Lung microvascular endothelial cell (primary cell): Measurements from ENCODE around the gene SLC44A4. TPM values are rescaled to one million over a fixed set of nuclear protein-coding genes. Genes with fewer than 3 reads are reported as not detected.
"Not testable (repeated sequence)": the region's sequence is repeated elsewhere in the genome, so short reads cannot be mapped to it uniquely, and the experiment has no call there.

Experiments
- DNase-seq, 2 donors: peaks; one replicate each; pipeline versions ENCODE4 v3.0.0 to v3.0.0-alpha.2; 2010; ENCODE audit warnings: low read depth in 2 of 2
- total RNA-seq: library from RNA; depleted of rRNA; stranded (reverse); fragments of >200 nt; gene quantifications from 2 replicates; pipeline ENCODE4 v1.2.1, GENCODE V29; 2014

The SLC44A4 gene
- total RNA-seq, 1 donor from 2014 or later = not detected

DNA sequence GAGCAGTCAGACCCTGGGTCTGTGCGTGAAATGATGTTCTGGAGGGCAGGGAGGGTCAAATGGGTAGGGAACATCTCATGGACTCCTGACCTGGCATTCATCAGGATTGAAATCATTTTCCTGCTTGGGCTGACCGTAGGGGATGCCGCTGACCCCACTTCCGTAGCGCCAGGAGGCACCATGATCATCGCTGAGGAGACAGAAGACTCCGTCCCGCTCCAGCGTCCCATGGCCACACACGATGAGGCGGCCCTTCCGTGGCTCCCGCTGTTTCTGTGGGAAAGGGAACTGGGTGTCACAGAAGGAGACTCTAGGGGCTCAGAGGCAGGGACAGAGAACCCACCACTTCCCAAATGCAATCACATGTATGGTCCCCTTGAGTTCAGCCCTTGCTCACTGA is 18.4 kb downstream of the SLC44A4 start:
- DNase-seq = no peak

DNA sequence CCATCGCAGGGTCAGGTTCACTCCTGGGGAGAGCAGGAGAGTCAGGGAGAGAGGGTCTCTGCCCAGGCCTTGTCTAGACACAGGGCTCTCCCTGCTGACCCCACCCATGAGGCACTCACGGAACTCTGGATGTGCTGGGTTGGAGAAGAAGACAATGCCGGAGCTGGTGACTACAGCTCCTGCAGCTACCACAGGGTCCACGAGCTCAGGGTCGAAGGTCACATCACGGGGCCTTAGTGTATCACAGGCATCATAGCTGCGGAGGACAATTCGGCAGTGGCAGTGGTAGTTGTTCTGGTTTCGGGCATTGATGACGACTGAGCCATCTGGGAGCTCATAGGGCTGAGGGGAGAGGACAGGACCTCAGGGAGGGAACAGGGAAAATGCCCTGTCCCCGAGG is 18.9 kb downstream of the SLC44A4 start:
- no peak for DNase-seq

DNA sequence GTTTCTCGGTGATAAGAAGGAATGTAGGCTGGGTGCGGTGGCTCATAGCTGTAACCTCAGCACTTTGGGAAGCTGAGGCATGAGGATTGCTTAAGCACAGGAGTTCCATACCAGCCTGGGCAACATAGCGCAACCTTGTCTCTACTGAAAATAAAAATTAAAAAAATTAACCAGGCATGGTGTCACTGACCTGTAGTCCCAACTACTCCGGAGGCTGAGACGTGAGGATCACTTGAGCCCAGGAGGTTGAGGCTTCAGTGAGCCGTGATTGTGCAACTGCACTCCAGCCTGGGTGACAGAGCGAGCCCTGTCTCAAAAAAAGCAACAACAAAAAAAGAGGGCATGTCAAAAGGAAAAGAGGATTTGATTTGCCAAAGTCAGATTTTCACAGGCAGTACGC is 20.1 kb downstream of the SLC44A4 start:
- DNase-seq = no peak

DNA sequence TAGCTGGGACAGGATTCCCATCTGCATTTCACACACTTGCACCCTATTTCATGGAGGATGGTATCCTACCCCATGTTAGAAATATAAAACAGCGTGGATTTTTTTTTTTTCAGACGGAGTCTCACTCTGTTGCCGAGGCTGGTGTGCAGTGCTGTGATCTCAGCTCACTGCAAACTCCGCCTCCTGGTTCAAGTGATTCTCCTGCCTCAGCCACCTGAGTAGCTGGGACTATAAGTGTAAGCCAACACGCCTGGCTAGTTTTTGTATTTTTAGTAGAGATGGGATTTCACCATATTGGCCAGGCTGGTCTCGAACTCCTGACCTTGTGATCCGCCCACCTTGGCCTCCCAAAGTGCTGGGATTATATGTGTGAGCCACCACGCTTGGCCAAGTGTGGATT is 21.0 kb downstream of the SLC44A4 start:
- not testable (repeated sequence) for DNase-seq

DNA sequence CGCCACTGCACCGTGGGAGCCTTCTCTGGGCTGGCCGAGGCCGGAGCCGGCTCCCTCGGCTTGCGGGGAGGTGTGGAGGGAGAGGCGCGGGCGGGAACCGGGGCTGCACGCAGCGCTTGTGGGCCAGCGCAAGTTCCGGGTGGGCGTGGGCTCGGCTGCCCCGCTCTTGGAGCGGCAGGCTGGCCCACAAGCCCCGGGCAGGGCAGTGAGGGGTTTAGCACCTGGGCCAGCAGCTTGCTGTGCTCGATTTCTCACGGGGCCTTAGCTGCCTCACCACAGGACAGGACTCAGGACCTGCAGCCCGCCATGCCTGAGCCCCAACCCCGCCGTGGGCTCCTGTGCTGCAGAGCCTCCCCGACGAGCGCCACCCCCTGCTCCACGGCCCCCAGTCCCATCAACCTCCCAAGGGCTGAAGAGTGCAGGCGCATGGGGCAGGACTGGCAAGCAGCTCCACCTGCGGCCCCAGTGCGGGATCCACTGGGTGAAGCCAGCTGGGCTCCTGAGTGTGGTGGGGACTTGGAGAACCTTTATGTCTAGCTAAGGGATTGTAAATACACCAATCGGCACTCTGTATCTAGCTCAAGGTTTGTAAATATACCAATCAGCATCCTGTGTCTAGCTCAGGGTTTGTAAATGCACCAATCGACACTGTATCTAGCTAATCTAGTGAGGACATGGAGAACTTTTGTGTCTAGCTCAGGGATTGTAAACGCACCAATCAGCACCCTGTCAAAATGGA is 26.6 kb downstream of the SLC44A4 start:
- DNase-seq = not testable (repeated sequence)

DNA sequence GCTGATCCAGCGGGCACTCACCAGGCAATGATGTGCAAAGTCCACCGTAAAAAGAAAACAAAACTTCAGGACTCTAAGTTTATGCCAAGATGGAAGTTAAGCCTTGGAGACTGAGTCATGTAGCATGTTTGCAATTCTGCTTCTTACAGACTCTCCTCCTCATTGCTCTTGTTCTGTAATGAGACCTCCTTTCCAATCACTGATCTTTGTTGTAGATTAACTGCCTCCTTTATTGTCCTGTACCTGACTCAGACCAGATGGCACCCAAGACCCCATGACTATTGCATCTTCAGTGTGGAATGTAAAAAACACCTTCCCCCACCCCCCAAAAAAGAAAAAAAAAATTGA is 27.3 kb downstream of the SLC44A4 start:
- no peak for DNase-seq

DNA sequence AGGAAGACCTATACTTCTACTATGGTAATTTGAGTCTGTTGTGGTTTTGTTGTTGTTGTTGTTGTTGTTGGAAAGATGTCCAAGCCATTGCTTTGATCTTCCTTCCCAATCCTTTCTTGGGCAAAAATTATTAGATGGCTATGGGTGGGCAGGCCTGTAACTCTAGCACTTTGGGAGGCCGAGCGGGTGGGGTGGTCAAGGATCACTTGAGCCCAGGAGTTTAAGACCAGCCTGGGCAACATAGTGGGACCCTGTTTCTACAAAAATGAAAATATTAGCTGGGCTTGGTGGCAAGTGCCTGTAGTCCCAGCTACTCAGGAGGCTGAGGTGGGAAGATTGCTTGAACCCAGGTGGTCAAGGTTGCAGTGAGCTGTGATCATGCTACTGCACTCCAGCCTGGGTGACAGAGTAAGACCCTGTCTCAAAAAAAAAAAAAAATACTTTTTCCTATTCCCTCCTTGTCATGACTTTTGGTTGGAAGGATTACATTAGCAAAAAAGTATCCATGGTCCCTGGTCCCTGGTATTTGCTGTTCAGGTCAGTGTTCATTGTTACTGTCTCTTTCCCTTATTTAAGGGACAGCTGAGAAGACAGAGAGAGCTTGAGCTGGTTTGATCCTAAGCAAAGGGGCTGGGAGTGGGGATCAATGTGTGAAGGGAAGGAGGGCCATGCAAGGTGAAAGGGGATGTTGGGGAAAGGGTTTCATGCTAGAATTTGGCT is 27.9 kb downstream of the SLC44A4 start:
- DNase-seq = no peak

DNA sequence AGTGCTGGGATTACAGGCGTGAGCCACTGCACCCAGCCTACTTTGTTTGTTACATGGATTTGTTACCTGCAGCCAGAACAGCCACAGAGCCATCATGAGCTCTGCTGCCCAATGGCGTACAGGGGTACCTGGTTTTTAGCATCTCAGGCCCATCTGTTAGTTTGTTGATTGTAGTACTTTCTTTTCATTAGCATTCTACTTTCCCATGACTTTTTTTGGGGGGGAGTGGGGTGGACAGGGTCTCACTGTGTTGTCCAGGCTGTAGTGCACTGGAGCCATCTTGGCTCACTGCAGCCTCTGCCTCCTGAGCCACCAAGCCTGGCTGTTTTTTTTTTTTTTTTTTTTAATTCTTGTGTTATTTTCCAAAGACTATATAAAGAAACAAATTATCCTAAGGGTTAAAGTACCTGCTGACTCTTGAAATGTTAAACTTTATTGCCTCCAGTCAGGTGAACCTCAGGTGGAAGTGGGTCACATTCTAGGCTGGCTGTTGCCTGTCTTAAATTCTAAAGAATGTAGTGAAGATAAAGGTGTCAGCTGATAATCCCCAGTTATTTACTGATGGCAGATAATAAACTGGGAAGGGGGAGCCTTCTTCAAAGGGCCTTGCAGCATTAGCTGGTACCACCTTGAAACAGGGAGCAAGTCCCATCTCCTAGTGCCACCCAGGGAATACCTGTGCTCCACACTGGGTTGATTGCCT is 31.4 kb downstream of the SLC44A4 start:
- DNase-seq = no peak

DNA sequence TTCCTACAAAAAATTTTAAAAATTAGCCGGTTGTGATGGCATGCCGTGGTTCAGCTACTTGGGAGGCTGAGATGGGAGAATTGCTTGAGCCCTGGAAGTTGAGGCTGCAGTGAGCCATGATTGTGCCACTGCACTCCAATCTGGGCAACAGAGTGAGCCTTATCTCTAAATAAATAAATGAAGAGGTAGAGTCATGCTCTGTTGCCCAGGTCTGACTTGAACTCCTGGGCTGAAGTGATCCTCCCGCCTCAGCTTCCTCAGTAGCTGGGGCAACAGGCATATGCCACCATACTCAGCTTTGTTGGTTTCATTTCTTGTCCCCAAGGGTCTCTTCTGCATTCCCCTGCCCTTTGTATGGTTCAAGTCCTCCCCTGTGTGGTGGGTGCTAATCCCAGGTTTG is 34.3 kb downstream of the SLC44A4 start:
- no peak for DNase-seq

DNA sequence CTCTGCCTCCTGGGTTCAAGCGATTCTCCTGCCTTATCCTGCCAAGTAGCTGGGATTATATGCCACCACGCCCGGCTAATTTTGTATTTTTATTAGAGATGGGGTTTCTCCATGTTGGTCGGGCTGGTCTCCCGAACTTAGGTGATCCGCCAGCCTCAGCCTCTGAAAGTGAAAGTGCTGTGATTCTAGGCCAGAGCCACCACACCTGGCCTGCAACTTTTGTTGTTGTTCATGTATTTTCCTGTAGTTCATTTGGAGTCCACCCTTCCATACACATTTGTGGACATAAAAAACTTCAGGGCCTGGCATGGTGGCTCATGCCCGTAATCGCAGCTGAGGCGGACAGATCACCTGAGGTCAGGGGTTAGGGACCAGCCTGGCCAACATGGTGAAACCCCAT is 36.7 kb downstream of the SLC44A4 start:
- no peak for DNase-seq

DNA sequence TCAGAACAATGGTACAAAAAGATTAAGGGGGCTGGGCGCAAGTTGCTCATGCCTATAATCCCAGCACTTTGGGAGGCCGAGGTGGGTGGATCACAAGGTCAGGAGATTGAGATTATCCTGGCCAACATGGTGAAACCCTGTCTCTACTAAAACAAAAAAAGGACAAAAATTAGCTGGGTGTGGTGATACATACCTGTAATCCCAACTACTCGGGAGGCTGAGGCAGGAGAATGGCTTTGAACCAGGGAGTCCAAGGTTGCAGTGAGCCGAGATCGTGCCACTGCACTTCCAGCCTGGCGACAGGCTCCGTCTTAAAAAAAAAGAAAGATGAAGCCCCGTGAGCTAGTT is 39.0 kb downstream of the SLC44A4 start:
- DNase-seq = not testable (repeated sequence)

DNA sequence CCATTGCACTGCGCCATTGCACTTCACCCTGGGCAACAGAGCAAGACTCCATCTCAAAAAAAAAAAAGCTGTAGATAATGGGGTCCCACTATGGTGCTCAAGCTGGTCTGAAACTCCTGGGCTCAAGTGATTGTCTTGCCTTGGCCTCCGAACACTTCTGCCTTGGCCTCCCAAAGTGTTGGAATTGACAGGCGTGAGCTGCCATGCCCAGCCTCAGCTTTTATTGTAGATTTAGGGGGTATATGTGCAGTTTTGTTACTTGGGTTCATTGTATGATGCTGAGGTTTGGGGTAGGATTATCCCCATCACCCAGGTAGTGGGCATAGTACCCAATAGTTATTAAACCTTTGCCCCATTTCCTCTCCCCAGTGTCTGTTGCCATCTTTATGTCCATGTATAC is 39.8 kb downstream of the SLC44A4 start:
- DNase-seq = no peak

DNA sequence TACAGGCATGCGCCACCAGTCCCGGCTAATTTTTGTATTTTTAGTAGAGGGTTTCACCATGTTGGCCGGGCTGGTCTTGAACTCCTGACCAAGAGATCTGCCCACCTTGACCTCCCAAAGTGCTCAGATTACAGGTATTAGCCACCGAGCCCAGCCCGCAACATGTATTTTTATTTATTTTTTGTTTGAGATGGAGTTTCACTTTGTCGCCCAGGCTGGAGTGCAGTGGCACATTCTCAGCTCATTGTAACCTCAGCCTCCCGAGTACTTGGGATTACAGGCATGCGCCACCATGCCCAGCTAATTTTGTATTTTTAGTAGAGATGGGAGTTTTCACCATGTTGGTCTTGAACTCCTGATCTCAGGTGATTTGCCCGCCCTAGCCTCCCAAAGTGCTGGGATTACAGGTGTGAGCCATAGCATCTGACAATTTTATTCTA is 40.7 kb downstream of the SLC44A4 start:
- DNase-seq = not testable (repeated sequence)

DNA sequence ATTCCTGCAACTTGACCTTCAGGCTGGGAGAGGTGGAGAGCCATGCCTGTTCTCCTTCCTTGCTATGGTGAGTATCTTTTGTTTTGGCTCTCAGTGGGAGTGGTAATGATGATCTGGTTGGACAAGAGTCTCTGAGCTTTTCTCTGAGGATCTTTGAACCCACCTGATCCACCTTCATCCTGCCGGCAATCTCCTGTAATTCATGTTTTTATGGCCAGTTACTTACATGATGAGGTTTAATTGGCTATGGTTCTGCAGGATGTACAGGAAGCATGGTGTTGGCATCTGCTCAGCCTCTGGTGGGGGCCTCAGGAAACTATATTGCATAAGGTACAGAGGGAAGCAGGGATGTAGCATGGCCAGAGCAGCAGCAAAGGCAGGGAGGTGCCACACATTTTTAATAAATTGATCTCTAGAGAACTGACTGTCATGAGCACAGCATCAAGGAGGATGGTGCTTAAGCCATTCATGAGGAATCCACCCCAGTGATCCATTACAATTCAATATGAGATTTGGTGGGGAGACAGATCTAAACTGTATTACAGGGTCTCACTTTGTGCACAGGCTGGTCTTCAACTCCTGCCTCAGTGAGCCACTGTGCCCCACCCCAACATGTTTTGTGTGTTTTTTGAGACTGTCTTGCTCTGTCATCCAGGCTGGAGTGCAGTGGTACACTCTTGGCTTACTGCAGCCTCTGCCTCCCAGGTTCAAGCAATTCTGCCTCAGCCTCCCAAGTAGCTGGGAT is 41.3 kb downstream of the SLC44A4 start:
- DNase-seq = peak; percentile 28 to 75

DNA sequence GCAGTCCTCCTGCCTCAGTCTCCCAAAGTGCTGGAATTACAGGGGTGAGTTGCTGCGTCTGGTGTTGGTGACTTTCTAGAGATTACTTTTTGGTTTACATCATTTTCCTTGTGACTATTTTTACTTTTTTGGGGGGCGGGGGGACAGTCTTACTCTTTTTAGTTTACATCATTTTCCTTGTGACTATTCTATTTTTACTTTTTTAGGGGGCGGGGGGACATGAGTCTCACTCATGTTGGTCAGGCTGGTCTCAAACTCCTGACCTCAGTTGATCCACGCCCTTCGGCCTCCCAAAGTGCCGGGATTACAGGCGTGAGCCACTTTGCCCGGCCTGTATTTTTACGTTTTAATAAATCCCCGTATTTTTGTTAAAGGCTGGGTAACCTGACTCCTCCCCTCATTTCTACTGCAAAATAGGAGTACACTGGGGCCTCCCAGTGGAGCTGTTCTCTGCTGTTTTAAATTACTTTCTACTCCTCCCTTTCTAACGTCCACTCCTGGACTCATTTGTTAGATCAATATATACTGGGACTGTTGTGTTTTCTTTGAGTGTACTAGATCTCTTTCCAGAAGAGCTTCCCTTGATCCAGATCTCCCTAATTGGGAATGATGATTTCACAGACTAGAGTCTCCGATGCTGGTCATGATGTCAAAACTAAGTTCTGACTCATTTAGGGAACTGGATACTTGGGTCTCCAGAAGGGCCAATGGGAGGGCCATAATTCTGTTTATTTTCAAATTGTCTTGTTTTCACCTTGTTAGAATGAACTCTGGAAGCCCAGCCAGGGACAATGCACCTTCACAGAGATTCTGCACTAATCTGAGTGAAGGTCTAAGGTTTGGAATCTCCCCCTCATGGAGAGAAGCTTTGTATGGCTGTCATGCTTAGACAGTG is 42.1 kb downstream of the SLC44A4 start:
- DNase-seq = peak; percentile 37 to 48

DNA sequence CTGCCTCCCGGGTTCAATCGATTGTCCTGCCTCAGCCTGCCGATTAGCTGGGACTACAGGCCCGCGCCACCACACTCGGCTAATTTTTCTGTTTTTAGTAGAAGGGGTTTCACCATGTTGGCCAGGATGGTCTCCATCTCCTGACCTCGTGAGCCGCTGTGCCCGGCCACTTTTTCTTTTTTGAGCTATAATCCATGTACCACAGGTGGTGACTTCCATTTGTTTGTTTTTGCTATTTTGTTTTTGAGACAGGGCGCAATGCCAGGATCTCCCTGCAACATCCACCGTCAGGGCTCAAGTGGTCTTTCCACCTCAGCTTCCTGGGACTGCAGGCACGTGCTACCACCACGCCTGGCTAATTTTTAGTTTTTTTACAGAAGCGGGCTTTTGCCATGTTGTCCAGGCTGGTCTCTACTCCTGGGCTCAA is 42.7 kb downstream of the SLC44A4 start:
- DNase-seq = no peak

DNA sequence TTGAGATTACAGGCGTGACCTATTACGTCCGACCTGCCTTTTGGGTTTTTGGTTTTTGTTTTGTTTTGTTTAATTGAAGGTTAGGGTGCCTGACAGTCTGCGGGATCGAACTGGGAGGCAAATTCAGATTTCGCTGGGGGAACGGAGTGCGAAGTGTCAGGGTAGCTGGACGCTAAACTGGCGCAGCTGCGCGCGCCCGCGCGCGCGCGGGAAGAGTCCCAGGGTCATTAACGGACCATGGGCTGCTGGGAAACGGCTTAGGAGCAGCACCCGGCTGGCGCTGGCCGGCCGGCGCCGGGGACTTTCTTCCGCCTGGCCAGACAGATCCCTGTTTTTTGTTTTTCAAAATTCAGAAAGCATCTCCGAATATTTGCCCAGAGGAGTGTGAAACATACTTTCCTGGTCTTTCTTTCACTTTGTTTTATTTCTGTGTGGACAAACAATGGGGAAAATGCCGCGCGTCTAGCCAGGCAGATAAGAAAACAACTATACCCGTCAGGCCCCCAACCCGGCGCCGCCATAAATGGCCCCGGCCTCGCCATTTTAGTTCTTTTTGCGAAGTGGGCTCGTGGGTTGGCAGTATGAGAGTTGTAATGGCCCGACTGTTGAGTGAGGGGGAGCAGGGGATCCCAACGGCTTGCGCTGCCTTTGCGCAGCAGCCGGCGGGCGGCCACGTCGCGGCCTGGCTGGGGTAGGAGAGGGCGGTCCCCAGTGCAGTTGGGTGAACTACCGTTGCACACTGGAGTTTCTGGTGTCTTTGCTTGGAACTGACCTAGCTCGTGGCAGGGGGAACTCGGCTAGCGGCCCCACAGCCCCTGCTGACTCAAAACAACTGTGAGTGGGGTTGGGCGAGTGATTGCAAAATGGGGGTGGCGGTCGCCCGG is 44.2 kb downstream of the SLC44A4 start:
- DNase-seq = peak; percentile 86 to 91

DNA sequence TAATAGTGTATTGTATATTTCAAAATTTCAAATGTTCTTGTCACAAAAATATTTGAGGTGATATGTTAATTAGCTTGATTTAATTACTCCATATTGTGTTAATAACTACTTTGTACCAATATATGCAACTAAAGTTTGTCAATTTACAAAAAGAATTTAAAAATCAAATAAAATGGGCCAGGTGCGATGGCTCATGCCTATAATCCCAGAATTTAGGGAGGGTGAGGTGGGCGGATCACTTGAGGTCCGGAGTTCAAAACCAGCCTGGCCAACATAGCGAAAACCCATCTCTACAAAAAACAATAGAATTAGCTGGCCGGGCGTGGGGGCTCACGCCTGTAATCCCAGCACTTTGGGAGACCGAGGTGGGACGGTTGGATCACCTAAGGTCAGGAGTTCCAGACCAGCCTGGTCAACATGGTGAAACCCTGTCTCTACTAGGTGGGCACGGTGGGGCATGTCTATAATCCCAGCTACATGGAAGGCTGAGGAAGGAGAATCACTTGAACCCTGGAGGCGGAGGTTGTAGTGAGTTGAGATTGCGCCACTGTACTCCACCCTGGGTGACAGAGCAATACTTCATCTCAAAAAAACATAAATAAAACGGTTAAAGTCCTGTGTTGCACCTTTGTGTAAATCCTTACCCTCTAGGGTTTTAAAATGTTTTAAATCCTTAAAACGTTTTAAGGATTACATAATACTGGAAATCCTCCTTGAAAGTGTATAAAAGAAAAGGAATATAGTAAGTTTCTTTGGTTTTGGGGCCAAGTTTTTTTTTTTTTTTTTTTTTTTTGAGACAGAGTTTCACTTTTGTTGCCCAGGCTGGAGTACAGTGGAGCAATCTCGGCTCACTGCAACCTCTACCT is 47.2 kb downstream of the SLC44A4 start:
- no peak for DNase-seq

DNA sequence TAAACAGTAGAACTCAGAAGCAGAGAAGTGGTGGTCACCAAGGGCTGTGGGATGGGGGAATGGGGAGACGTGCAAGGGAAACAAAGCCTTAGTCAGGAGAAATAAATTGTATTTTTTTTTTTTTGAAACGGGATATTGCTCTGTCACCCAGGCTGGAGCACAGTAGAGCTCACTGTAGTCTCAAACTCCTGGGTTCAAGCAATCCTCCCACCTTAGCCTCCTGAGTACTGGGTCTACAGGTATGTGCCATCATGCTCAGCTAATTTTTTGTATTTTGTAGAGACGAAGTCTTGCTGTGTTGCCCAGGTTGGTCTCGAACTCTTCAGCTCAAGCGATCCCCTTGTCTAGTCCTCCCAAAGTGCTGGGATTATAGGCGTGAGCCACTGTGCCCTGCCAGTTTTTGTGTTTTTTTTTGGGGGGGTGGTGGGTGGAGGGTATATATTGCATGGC is 47.9 kb downstream of the SLC44A4 start:
- DNase-seq = no peak
